Measurements from ENCODE around the gene PTOV1. TPM values are rescaled to one million over a fixed set of nuclear protein-coding genes. Genes with fewer than 3 reads are reported as not detected.

PTOV1 gene
- total and polyA plus RNA-seq, 12 donors = 67.8 to 220 (median 91.4) TPM

DNA sequence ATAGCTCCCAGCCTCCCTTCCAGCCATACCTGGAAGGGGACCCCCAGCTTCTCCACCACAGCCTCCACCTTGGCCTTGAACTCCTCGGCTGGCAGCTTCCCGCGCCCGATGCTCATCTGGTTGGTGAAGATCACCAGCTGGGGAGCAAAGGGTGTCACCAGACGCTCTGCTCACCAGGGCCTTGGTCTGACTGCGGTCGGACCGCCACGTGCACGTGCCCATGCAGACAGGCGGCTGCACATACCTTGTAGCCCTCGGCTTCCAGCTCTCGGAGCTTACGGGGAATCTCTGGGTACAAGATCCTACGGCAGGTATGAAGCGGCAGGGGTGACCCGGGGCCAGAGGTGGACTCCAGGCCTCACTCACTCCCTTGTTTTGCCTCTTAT is 13.0 kb downstream of the PTOV1 start:
- WGBS, 2 donors = 86 to 92% methylated on average over 17 of the region's 17 CpGs
- no peak for TF ChIP-seq CTCF (IDR thresholded peaks at IDR 0.05)
- Histone ChIP-seq H3K27ac (no peak overlapping the region), H3K9me3 (no peaks in the 10 kb centered on the region), H3K4me3 (no peak overlapping the region), H3K27me3 (no peaks in the 10 kb centered on the region), H3K36me3 (peaks cover 0 to 61% (median 18%) of the 10 kb centered on the region in 9 donors), H3K4me1 (peaks cover 14 to 39% (median 37%) of the 10 kb centered on the region in 9 donors)
- intact Hi-C loops (cut with DNase I) = loop anchor here in 1 of 10 donors (10.0 kb wide), 1 partner anchor 349 kb away; the partner anchor contains the start of gene FCGRT
- DNase-seq = no peak
- no peak for ATAC-seq

- H3K4me1 ChIP-seq = peaks cover 17 to 43% (median 41%) of the 10 kb centered on the region in 9 donors
- intact Hi-C loops (cut with DNase I) = loop anchor here in 5 of 10 donors (5.0 to 10.0 kb wide), 3 partner anchors 48 to 350 kb away; partner anchors contain the start of genes MED25 (in 4 of the 5), FCGRT (in 1 of the 5) and PRMT1 (in 1 of the 5)
- TF ChIP-seq CTCF (IDR thresholded peaks at IDR 0.05) = no peak
- H3K9me3 ChIP-seq = no peaks in the 10 kb centered on the region
- H3K4me3 ChIP-seq = no peak overlapping the region
- peak overlapping the region in 5 of 10 donors; percentile 40 to 96 (median 60) for H3K27ac ChIP-seq
- no peaks in the 10 kb centered on the region for H3K27me3 ChIP-seq
- peaks cover 0 to 52% (median 13%) of the 10 kb centered on the region in 9 donors for H3K36me3 ChIP-seq
- WGBS, 2 donors = 91 to 92% methylated on average over 13 of the region's 13 CpGs
- DNase-seq (no peak), ATAC-seq (no peak)
Observed at GRCh38 chr19:49864890-49865289, 13.9 kb downstream of the PTOV1 start.

DNA sequence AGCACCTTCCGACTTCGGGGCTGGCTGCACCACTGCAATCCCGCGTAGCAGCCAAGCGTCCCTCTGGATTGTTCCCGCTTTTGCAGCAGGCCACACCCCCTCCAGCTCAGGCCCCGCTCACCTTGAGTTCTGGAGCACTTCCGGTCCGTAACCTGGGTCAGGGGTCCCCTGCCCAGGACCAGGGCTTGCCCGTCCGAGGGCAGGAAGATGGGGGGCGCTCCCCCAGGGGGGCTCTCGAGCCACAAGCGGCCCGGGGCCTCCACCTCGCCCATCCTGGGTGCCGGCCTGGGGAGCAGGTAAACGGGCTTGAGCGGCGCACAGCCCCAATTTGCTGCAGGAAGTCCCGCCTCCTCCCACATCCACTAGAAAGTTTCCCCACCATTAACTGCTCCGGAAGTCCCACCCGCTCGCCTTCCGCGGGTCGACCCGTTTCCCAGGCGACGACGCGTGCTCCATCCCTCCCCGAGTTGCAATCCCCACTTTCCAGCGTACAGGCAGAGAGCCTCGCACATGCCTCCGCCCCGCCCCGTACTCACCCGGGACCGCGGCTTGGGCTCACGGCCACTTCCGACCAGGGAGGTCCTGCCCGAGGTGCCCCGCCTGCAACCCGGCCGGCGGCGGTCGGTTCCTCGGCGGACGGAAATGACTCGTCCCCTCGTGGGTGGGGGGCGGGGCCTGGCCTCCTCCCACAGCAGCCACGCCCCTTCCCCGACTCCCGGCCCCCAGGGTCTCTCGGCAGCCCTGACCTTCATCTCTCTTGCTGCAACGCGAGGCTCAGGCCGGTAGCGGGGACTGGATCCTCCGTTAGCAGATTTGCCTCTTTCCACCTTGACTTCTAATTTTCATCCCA is 16.2 kb downstream of the PTOV1 start, which contains the start of gene PNKP:
PNKP (minus strand) TSS at position 644 of the 850 bp plus-strand sequence; CDS start at position 272, 372 bp downstream.
- peaks cover 0 to 44% (median 7%) of the 10 kb centered on the region in 9 donors for H3K36me3 ChIP-seq
- intact Hi-C loops (cut with DNase I) = loop anchor here in 5 of 10 donors (5.0 to 10.0 kb wide), 3 partner anchors 50 to 352 kb away; partner anchors contain the start of genes MED25 (in 4 of the 5), FCGRT (in 1 of the 5) and PRMT1 (in 1 of the 5)
- no peak for TF ChIP-seq CTCF (IDR thresholded peaks at IDR 0.05)
- H3K27me3 ChIP-seq = no peaks in the 10 kb centered on the region
- peak within 1 kb of the TSS; percentile 58 to 86 (median 72) for H3K4me3 ChIP-seq
- H3K4me1 ChIP-seq = peaks cover 20 to 54% (median 48%) of the 10 kb centered on the region in 9 donors
- peak within 1 kb of the TSS; percentile 55 to 96 (median 90) for H3K27ac ChIP-seq
- WGBS, 2 donors = 0% methylated on average over 65 of the region's 65 CpGs
- ATAC-seq (peak; percentile 62 to 76 (median 68)), DNase-seq (peak; percentile 87 to 91)
- H3K9me3 ChIP-seq = no peaks in the 10 kb centered on the region

- peaks cover 20 to 55% (median 48%) of the 10 kb centered on the region in 9 donors for H3K4me1 ChIP-seq
- 2% methylated on average over 15 of the region's 15 CpGs for WGBS, 2 donors
- peak overlapping the region in 9 of 10 donors; percentile 4 to 73 (median 58) for H3K4me3 ChIP-seq
- H3K9me3 ChIP-seq = no peaks in the 10 kb centered on the region
- no peaks in the 10 kb centered on the region for H3K27me3 ChIP-seq
- no peak for TF ChIP-seq CTCF (IDR thresholded peaks at IDR 0.05)
- ATAC-seq (peak; percentile 1 to 28 (median 15)), DNase-seq (peak in 1 of 2 donors; percentile 91)
- H3K27ac ChIP-seq = peak overlapping the region; percentile 46 to 96 (median 88)
- peaks cover 0 to 28% (median 4%) of the 10 kb centered on the region in 9 donors for H3K36me3 ChIP-seq
- intact Hi-C loops (cut with DNase I) = loop anchor here in 5 of 10 donors (2.0 to 10.0 kb wide), 4 partner anchors 50 to 354 kb away; partner anchors contain the start of genes MED25 (in 5 of the 5), FCGRT (in 1 of the 5) and PRMT1 (in 1 of the 5)
Observed at GRCh38 chr19:49869009-49869483, 18.1 kb downstream of the PTOV1 start.

Measured in heart right ventricle (tissue), 16 donors.